GM06990 (cell line): Measurements from ENCODE around the gene MACROH2A1.

Source experiments
- DNase-seq: peaks from one replicate; pipeline ENCODE4 v3.0.0-alpha.2; 2011; ENCODE audit not compliant: insufficient read length; ENCODE audit errors: extremely low read depth
- H3K27me3 ChIP-seq: replicated peaks from 2 replicates; pipeline ENCODE4 v1.6.0; 2011; ENCODE audit warnings: low read length; ENCODE audit not compliant: control insufficient read depth, insufficient read depth
- H3K36me3 ChIP-seq: 2 replicates; pipeline ENCODE4 v1.5.1; 2011; ENCODE audit warnings: low read length; ENCODE audit not compliant: control insufficient read depth, insufficient read depth
- H3K4me3 ChIP-seq: replicated peaks from 2 replicates; pipeline ENCODE4 v1.5.1; 2011; ENCODE audit warnings: low read depth, mild to moderate bottlenecking, control low read depth, low read length
- TF ChIP-seq, protein P1 (sequence below): IDR thresholded peaks from 2 replicates; pipeline ENCODE4 v1.5.1; 2011; ENCODE audit warnings: low read length, control low read depth, mild to moderate bottlenecking, inconsistent platforms; ENCODE audit not compliant: insufficient read depth, poor library complexity, severe bottlenecking

MACROH2A1 gene

DNA sequence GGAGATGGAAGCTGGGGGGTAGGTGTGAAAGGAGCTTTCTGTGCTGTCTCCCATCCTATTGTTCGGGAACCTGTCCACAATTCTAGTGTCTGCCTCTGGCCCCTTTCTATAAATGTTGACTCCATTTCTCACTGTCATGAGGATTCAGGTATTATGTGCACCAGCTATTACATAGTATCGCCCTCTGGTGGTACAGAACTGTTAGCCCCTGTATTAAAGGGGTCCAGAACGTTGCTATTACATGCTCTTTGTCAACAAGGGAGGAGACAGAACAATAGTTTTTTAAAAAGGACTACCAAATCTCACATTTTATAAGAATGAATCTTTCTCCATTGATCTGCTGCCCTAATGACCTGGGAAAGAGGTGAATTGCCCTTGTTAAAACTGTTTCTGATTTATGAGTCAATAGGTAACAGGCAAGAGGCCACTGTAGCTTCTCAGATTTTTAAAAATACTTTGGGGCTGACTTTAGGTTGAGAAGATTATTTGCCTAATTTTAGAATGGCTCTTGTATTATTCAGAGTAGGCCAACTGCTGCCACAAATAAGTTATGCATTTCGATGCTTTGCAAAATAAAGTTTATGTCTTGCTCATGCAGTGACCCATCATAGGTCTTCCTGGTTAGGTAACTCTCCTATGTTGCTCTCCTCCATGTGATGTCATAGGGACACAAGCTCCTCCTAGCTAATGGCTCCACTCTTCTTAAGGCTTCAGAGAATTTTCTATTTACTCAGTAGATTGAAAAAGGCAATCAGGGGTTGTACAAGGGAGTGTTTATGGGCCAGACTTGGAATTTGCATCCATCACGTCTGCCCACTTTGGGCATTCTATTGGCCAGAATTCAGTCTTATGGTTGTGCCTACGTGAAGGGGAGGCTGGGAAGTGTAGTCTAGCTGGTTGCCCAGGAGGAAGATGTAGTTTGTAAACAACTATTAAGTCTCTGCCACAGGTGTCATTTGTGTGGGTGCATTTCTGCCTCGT is 27.4 kb upstream of the MACROH2A1 start:
- TF ChIP-seq, protein P1, sequence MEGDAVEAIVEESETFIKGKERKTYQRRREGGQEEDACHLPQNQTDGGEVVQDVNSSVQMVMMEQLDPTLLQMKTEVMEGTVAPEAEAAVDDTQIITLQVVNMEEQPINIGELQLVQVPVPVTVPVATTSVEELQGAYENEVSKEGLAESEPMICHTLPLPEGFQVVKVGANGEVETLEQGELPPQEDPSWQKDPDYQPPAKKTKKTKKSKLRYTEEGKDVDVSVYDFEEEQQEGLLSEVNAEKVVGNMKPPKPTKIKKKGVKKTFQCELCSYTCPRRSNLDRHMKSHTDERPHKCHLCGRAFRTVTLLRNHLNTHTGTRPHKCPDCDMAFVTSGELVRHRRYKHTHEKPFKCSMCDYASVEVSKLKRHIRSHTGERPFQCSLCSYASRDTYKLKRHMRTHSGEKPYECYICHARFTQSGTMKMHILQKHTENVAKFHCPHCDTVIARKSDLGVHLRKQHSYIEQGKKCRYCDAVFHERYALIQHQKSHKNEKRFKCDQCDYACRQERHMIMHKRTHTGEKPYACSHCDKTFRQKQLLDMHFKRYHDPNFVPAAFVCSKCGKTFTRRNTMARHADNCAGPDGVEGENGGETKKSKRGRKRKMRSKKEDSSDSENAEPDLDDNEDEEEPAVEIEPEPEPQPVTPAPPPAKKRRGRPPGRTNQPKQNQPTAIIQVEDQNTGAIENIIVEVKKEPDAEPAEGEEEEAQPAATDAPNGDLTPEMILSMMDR, result peak; percentile 82
- Histone ChIP-seq H3K36me3 (no peaks in the 10 kb centered on the region), H3K27me3 (no peaks in the 10 kb centered on the region), H3K4me3 (no peak overlapping the region)
- no peak for DNase-seq

DNA sequence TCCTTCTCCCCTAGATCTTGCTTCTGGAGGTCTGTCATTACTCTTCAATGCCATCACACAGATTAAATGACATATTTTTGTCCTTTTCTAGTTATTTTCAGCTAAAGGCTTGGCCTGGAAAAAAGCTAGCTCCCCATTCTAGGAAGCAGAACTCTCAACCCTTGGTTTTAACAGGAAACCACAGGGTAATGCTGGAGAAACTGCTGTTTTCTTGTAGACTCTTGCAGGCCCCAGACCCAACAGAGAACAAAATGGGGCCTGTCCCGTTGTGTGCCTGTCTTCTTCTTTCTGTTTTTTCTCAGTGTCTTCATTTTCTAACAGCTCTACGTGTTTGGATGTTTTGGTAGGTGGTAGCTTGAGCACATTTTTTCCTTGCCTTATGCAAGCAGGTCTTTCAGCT is 26.6 kb upstream of the MACROH2A1 start:
- no peak for DNase-seq

DNA sequence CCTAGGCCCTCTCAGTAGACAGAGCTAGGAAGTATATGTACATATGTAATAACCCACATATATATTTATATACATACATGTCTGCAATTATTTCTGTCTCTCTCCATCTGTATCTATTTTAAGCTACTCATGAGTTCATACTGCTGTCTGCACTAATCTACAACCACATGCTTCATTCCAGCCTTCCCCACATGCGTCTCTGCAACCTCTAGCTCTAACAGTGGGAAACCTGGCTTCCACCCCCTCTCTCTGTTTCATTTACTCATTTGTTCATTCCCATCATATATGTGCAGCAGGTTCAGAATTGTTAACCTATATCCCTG is 24.8 kb upstream of the MACROH2A1 start:
- no peaks in the 10 kb centered on the region for H3K36me3 ChIP-seq
- no peaks in the 10 kb centered on the region for H3K27me3 ChIP-seq
- TF ChIP-seq, protein P1, result no peak
- H3K4me3 ChIP-seq, result no peak overlapping the region
- no peak for DNase-seq

More for the DNA sequence above, 26.6 kb upstream of the MACROH2A1 start:
- Histone ChIP-seq H3K27me3 (no peaks in the 10 kb centered on the region), H3K36me3 (no peaks in the 10 kb centered on the region), H3K4me3 (no peak overlapping the region)
- TF ChIP-seq, protein P1, result no peak

DNA sequence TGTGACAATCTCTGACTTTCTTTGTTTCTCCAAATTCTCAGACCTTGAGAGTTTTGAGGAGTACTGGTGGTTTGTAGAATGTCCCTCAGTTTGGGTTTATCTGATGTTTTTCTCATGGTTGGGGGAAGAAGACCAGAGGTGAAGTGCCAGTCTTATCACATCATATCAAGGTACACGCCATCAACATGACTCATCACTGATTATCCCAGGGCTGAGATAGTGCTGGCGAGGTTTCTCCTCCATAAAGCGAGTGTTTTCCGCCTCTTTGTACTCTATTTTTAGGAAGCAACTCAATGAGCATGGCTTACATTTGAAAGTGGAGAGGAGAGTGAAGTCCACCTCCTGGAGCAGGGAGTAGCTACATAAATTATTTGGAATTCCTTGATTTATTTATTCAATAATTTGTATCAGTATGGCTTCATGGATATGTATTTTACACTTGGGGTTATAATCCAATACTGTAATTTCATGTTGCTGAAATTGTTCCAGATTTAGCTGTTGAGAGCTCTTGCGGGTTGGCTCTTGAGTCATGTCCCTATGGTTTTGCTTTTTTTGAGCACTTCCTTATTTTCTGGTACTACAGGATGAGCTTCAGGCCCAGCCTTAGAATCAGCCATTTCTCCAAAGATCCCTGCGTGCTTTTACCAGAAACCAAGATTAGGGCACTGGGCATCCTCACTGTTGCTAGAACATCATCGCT is 24.3 kb upstream of the MACROH2A1 start:
- H3K27me3 ChIP-seq, result no peaks in the 10 kb centered on the region
- H3K4me3 ChIP-seq, result no peak overlapping the region
- no peaks in the 10 kb centered on the region for H3K36me3 ChIP-seq
- no peak for DNase-seq
- TF ChIP-seq, protein P1, result no peak

DNA sequence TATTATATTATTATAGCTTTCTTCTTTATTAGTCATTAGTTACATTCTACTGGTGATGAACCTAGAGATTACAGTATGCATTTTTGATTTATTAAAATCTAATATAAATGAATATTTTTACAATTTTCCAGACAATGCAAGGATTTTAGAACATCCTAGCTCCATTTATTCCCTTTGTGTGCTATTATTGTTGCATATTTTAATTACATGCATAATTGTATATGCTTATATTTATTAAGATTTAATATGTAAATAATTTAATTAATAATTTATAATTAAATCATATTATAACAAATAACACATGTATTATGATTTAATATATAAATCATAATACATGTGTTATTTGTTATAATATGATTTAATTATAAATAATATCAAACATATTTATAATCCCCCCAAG is 23.4 kb upstream of the MACROH2A1 start:
- Histone ChIP-seq H3K27me3 (no peaks in the 10 kb centered on the region), H3K4me3 (no peak overlapping the region), H3K36me3 (no peaks in the 10 kb centered on the region)
- TF ChIP-seq, protein P1, result no peak
- DNase-seq, result no peak
